HG03064 (cell line): ENCODE data around the gene CLEC2A.
"Not testable (repeated sequence)": the region's sequence is repeated elsewhere in the genome, so short reads cannot be mapped to it uniquely, and the experiment has no call there.

Experiments
- ATAC-seq: cut with Tn5 transposase; IDR thresholded peaks from one replicate; pipeline ENCODE4 v1.9.1; 2021; ENCODE audit warnings: low read depth; ENCODE audit not compliant: unreplicated experiment

CLEC2A gene

GRCh38 chr12:9888665-9889273, 43.4 kb downstream of the CLEC2A start:
- no peak for ATAC-seq

DNA sequence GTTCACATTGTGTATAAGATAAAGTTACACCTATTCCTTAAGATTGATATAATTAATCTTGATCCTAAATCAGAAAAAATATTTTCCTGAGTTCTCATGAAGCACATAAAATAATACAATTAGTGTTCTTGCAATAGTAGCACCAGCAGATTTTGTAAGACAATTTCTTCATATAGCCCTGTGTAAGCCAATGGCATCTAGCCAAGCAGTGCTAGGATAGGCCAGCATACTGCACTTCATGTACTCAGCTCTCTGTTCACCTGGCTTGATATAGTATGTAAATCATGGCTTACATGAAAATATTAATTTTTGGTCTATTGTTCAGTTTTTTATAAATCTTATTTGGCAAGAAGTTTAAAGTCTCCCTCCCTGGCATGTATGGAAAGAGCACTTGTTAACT, 49.0 kb downstream of the CLEC2A start:
- no peak for ATAC-seq

DNA sequence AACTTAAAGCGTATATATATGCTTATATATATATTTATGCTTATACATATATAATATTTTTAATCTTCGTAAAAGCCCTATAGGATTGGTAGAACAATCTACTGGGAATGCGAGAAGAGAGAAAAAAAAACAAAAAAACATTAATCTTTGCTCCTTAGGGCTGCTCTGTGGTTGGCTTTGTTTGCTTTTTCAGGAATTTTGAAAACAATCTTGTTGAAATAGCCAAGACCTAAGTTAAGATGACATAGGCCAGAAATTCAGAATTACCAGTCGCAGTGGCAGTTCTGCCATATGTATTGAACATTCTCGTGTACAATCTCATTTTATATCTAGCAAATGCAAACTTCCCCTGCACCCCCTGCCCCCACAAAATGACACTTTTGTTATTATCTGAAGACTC, 50.2 kb downstream of the CLEC2A start:
- no peak for ATAC-seq

DNA sequence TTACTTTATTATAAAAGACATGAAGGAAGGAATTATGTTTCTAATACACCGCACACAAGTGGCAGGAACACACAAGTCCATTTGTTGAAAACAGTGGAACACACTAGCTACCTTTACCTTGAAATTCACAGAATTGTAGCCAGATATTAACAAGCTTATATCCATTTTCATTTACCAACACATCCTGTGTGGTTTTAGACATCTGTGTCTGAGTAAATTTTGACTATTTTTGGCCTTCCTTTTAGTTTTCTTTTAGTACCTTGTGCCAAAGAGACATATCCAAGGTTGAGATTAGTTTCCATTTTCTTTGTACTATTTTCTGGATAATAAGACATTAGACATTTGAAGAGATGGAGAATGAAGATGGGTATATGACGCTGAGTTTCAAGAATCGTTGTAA, 50.9 kb downstream of the CLEC2A start, which contains the start of gene KLRF2:
TSS of gene KLRF2 (plus strand) at position 244 of the 400 bp plus-strand sequence. CDS start at position 351, 107 bp downstream.
- no peak for ATAC-seq

DNA sequence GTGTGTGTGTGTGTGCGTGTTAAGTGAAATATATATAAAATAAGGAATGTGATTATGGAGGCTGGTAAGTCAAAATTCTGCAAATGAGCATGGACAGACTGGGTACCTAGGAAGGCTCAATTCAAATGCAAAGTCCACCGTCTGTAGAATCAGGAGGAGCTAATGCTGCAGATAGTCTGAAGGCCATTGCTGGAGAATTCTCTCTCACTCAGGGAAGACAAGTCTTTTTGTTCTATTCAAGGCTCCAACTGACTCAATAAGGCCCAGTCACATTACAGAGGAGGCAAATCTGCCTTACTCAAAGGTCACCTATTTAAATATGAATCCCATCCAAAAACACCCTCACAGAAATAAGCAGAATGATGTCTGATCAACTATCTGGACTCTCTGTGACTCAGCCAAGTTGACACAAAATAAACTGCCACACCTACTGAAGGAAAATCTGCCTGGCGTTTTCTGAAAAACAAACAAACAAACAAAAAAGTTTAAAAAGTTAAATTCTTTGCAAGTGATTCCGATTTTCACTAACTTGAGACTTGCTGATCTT, 51.6 kb downstream of the CLEC2A start:
- no peak for ATAC-seq

DNA sequence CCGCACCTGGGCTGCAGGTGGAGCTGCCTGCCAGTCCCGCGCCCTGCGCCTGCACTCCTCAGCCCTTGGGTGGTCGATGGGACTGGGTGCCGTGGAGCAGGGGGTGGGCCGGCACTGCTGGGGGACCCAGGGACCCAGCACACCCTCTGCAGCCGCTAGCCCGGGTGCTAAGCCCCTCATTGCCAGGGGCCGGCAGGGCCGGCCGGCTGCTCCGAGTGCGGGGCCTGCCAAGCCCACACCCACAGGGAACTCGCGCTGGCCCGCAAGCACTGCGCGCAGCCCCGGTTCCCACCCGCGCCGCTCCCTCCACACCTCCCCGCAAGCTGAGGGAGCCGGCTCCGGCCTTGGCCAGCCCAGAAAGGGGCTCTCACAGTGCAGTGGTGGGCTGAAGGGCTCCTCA, 56.0 kb downstream of the CLEC2A start:
- ATAC-seq = not testable (repeated sequence)

DNA sequence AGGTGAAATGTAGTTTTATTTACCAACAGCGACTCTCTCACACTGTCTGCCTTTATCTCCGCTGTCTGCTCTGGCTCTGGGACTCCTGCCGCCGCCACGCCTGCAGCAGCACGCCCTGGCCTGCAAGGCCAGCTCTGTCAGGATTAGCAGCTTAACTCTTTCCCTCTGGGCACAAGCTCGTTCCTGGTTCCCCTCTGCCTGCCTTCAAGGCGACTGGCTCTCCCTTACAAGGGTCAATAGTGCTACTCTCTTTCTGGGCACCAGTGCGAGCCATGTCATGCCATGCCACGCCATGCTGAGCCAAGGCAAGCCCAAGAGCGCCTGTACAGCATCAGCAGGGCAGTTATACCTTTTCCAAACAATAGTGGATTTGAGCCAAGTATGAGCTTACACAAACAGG, 59.4 kb downstream of the CLEC2A start:
- ATAC-seq = no peak

DNA sequence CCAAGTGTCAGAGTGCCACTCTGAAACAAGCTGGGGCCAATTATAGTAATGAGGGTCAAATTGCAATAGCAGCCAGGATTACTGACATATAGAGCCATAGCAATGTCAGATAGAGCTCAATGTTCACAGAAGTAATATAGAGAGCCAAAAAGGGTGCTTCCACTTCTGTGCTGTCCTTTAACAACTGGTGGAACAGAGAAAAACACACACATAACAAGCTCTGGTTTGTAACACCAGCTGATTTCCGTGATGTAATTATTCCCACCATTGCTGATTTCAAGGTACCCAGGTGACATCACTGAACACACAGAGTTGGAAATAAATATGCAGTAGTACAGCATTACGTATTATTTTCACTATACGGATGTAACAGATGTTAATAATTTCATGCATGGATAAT, 60.0 kb downstream of the CLEC2A start:
- no peak for ATAC-seq

GRCh38 chr12:9870286-9870866, 61.8 kb downstream of the CLEC2A start:
- ATAC-seq = no peak

- peak; percentile 44 for ATAC-seq
Measured at GRCh38 chr12:9869307-9870161, 62.6 kb downstream of the CLEC2A start, which contains the start of gene CLEC2B. TSS of gene CLEC2B (minus strand) at chr12:9869354.

DNA sequence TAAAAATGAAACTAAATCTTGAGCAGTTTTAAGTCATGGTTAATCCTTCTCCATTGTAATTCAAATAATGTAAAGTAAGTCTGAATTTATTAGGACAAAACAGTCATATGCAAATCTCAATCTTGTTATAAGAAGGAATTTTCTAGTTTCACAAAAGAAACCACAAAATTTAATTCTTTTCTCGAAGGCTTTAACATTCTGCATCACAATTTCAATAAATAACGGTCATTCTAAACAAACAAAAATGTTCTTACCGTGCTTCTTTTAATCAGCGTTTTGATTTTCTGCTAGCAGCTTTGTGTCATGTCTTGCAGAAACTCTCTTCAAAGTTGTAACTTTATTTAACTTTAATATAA, 63.2 kb downstream of the CLEC2A start:
- no peak for ATAC-seq

DNA sequence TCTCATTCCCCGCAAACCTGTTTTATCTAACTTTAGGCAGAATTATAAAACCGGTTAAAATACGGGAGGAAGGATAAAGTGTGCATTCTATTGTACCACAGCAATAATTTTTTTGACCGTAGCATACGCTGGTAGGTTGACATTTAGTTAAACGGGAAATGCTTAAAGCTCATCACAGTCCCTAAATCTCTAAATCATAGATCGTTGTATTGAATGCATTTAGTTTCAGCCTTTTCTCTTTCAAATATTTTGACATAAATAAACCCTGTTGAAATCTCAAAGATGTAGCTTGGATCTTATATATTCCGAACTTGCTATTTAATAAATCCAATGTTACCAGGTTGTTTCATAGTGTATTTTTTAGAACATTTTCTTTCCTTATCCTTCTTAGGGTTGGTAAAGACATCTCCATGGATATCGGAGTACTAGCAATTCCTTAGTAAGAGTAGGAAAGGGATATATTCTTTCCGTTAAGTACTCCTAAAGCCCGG, 63.8 kb downstream of the CLEC2A start:
- ATAC-seq = no peak

DNA sequence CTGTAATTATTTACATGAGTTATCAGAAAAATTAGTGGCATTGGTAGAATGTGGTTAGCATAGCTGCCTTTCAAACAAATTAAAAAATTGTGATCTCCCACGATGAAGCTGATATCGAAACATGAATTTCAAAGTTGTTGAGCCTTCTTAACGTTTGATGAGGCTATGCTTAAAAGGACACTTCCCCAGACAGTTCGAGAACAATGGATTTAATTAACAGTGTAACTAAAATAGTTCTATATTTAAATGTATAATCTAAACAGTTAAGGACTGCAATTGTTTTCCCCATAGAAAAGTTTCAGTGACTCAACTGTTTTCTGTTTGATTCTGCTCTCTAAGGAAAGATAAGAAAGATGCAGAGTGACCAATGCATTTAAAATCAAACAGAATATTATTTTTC, 64.6 kb downstream of the CLEC2A start:
- ATAC-seq = no peak

DNA sequence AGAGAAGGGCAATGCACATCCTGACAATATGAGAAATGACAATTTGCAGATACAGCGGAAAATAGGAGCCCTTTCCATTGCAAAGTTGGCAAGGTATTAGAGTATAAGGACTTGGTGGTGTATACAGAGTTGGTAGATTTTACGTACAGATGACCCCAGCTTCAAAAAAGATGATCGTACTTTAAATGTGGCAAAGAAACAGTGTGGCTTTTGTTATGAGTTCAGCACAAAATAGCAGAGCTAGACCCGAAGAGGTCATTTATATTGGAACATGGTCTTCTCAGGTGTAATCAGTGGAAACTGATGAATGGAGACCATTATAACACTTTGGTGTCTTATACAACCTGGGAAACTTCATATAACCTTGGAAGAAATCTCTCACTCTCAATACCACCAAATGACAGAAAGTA, 65.3 kb downstream of the CLEC2A start:
- no peak for ATAC-seq

GRCh38 chr12:9864913-9865675, 67.1 kb downstream of the CLEC2A start:
- no peak for ATAC-seq
